CD4-positive, alpha-beta T cell (primary cell): ENCODE measurements around the gene NANOS1. TPM values are rescaled to one million over a fixed set of nuclear protein-coding genes. Genes with fewer than 3 reads are reported as not detected.

Experiments used
- ATAC-seq: fragments of 200-7000 bp; cut with Tn5 transposase; one replicate; pipeline ENCODE4 v1.10.0; 2022; ENCODE audit warnings: mild to moderate bottlenecking; ENCODE audit not compliant: poor library complexity
- CTCF ChIA-PET: fragments of 350-600 bp; sonication (Branson Sonifier 250); formaldehyde crosslinking; loops from one replicate; lab custom pipeline; 2021; ENCODE audit warnings: antibody characterized with exemption, inconsistent platforms; lab: Charles Lee
- POLR2A ChIA-PET: fragments of 350-600 bp; sonication (Branson Sonifier 250); formaldehyde crosslinking; loops from one replicate; lab custom pipeline; 2021; ENCODE audit warnings: antibody characterized with exemption, inconsistent platforms; lab: Charles Lee
- DNase-seq, 14 experiments: peaks; one replicate each; pipeline ENCODE4 v3.0.0-alpha.2; 2013 to 2020; ENCODE audit warnings: mixed read lengths in 2 of 14
- H3K27ac ChIP-seq, 2 donors: one replicate each; pipeline versions ENCODE4 v1.5.1 to v1.7.0; 2013; ENCODE audit warnings: low read length in 2 of 2, low read depth in 1 of 2, mild to moderate bottlenecking in 1 of 2
- H3K27me3 ChIP-seq, 2 experiments: 1 replicate in 1 of 2; 2 replicates in 1 of 2; pipeline versions ENCODE4 v1.6.1 to v1.7.0; 2013; ENCODE audit warnings: low read length in 2 of 2, control low read depth in 1 of 2, mild to moderate bottlenecking in 1 of 2, moderate library complexity in 1 of 2; ENCODE audit not compliant: insufficient read depth in 2 of 2, control insufficient read depth in 1 of 2
- H3K36me3 ChIP-seq: one replicate; pipeline ENCODE4 v1.6.1; 2013; ENCODE audit warnings: low read length, control low read depth; ENCODE audit not compliant: insufficient read depth
- H3K4me1 ChIP-seq: one replicate; pipeline ENCODE4 v1.6.1; 2013; ENCODE audit warnings: low read length, control low read depth; ENCODE audit not compliant: insufficient read depth
- H3K4me3 ChIP-seq: one replicate; pipeline ENCODE4 v1.5.1; 2013; ENCODE audit warnings: mild to moderate bottlenecking, low read length, moderate library complexity
- H3K9me3 ChIP-seq, 2 experiments: 1 replicate in 1 of 2; 2 replicates in 1 of 2; pipeline versions ENCODE4 v1.6.1 to v1.7.0; 2013; ENCODE audit warnings: low read length in 2 of 2, mild to moderate bottlenecking in 2 of 2, control low read depth in 1 of 2, moderate library complexity in 1 of 2; ENCODE audit not compliant: control insufficient read depth in 1 of 2, insufficient read depth in 1 of 2
- H3K27ac Mint-ChIP-seq: one replicate; pipeline ENCODE4 v1.8.0; 2020; ENCODE audit warnings: mixed read lengths
- H3K27me3 Mint-ChIP-seq: one replicate; pipeline ENCODE4 v1.8.0; 2021; ENCODE audit warnings: mixed read lengths
- H3K36me3 Mint-ChIP-seq: one replicate; pipeline ENCODE4 v1.8.0; 2021; ENCODE audit warnings: low read depth, mixed read lengths
- H3K4me1 Mint-ChIP-seq: one replicate; pipeline ENCODE4 v1.8.0; 2021; ENCODE audit warnings: low read depth, mixed read lengths
- H3K4me3 Mint-ChIP-seq: one replicate; pipeline ENCODE4 v1.8.0; 2020; ENCODE audit warnings: mild to moderate bottlenecking, mixed read lengths
- H3K9me3 Mint-ChIP-seq: one replicate; pipeline ENCODE4 v1.8.0; 2020; ENCODE audit warnings: mixed read lengths
- CTCF ChIP-seq: fragments of 200-600 bp; IDR thresholded peaks from one replicate; pipeline ENCODE4 v1.8.0; 2022; ENCODE audit warnings: antibody characterized with exemption, mild to moderate bottlenecking
- intact Hi-C, 2 experiments: fragments of 100-400 bp; cut with DNase I in 1 of 2; cut with micrococcal nuclease in 1 of 2; formaldehyde crosslinking; loops; one replicate each; pipeline versions ENCODE4 v1.15.1 to v1.9.0; 2023 to 2025; cut with DNase I, micrococcal nuclease
- total RNA-seq, 174 experiments: library from RNA in 2 of 174; stranded (reverse) in 2 of 174; gene quantifications; one replicate each; pipeline ENCODE4 v1.2.3 and lab custom pipeline; 2021 to 2026

The NANOS1 gene
- total RNA-seq, 2 experiments from 2014 or later: 0.08 to 0.14 TPM

- no peaks in the 10 kb centered on the region for H3K36me3 Mint-ChIP-seq
- H3K9me3 ChIP-seq: no peaks in the 10 kb centered on the region
- CTCF ChIA-PET: no interaction called here
Measured at GRCh38 chr10:119022846-119023552, 6.5 kb upstream of the NANOS1 start.

GRCh38 chr10:119023553-119023868, 6.0 kb upstream of the NANOS1 start:
- Histone ChIP-seq H3K36me3 (no peaks in the 10 kb centered on the region), H3K27me3 (no peaks in the 10 kb centered on the region), H3K4me3 (no peak overlapping the region), H3K4me1 (peaks cover under 1% of the 10 kb centered on the region), H3K9me3 (no peaks in the 10 kb centered on the region), H3K27ac (no peak overlapping the region)
- no peak for TF ChIP-seq CTCF
- DNase-seq (no peak), ATAC-seq (no peak)
- POLR2A ChIA-PET: no interaction called here
- intact Hi-C loops: no loop called here
- Mint-ChIP-seq H3K27me3 (no peaks in the 10 kb centered on the region), H3K4me3 (no peak overlapping the region), H3K27ac (no peak overlapping the region), H3K36me3 (no peaks in the 10 kb centered on the region), H3K9me3 (no peaks in the 10 kb centered on the region), H3K4me1 (no peaks in the 10 kb centered on the region)
- CTCF ChIA-PET: no interaction called here

More at GRCh38 chr10:119022846-119023552, 6.5 kb upstream of the NANOS1 start:
- H3K27me3 Mint-ChIP-seq: no peaks in the 10 kb centered on the region
- ATAC-seq: no peak
- Histone ChIP-seq H3K36me3 (no peaks in the 10 kb centered on the region), H3K27me3 (no peaks in the 10 kb centered on the region), H3K4me1 (no peaks in the 10 kb centered on the region), H3K27ac (no peak overlapping the region), H3K4me3 (no peak overlapping the region)
- no peak for TF ChIP-seq CTCF
- H3K4me3 Mint-ChIP-seq: no peak overlapping the region
- no peak for DNase-seq
- POLR2A ChIA-PET: no interaction called here
- H3K4me1 Mint-ChIP-seq: no peaks in the 10 kb centered on the region
- H3K27ac Mint-ChIP-seq: no peak overlapping the region
- no peaks in the 10 kb centered on the region for H3K9me3 Mint-ChIP-seq
- intact Hi-C loops: no loop called here

GRCh38 chr10:119024882-119025281, 4.6 kb upstream of the NANOS1 start:
- no peak for TF ChIP-seq CTCF
- Histone ChIP-seq H3K4me1 (peaks cover 7% of the 10 kb centered on the region), H3K27ac (no peak overlapping the region), H3K36me3 (no peaks in the 10 kb centered on the region), H3K9me3 (no peaks in the 10 kb centered on the region), H3K27me3 (no peaks in the 10 kb centered on the region), H3K4me3 (no peak overlapping the region)
- no peak overlapping the region for H3K27ac Mint-ChIP-seq
- H3K9me3 Mint-ChIP-seq: no peaks in the 10 kb centered on the region
- intact Hi-C loops: loop anchor here in 1 of 2 experiments (5.0 kb wide), 1 partner anchor 273 kb away; the partner anchor contains the start of gene CACUL1
- CTCF ChIA-PET: no interaction called here
- no peaks in the 10 kb centered on the region for H3K4me1 Mint-ChIP-seq
- no peaks in the 10 kb centered on the region for H3K27me3 Mint-ChIP-seq
- H3K36me3 Mint-ChIP-seq: no peaks in the 10 kb centered on the region
- peak overlapping the region; percentile 11 for H3K4me3 Mint-ChIP-seq
- DNase-seq: no peak
- POLR2A ChIA-PET: no interaction called here
- no peak for ATAC-seq
